Activated naive CD8-positive, alpha-beta T cell treated with anti-CD3 and anti-CD28 coated beads for 36 hours (primary cell): ENCODE results near the gene SDHB. TPM values are rescaled to one million over a fixed set of nuclear protein-coding genes. Genes with fewer than 3 reads are reported as not detected.

Experiments used
- DNase-seq: peaks from one replicate; pipeline ENCODE4 v3.0.0; 2021
- H3K27ac Mint-ChIP-seq: one replicate; pipeline ENCODE4 v1.8.0; 2022; ENCODE audit warnings: mild to moderate bottlenecking, moderate library complexity, mixed read lengths
- H3K27me3 Mint-ChIP-seq: one replicate; pipeline ENCODE4 v1.8.0; 2022; ENCODE audit warnings: mild to moderate bottlenecking, mixed read lengths
- H3K36me3 Mint-ChIP-seq: one replicate; pipeline ENCODE4 v1.8.0; 2021; ENCODE audit warnings: mild to moderate bottlenecking, mixed read lengths
- H3K4me1 Mint-ChIP-seq: one replicate; pipeline ENCODE4 v1.8.0; 2021; ENCODE audit warnings: mixed read lengths
- H3K4me3 Mint-ChIP-seq: one replicate; pipeline ENCODE4 v1.8.0; 2022; ENCODE audit warnings: mild to moderate bottlenecking, moderate library complexity, mixed read lengths
- H3K9me3 Mint-ChIP-seq: one replicate; pipeline ENCODE4 v1.8.0; 2022; ENCODE audit warnings: mixed read lengths
- total RNA-seq, 2 experiments: library from RNA; stranded (reverse); gene quantifications; one replicate each; pipeline ENCODE4 v1.2.3, GENCODE V29; 2021

SDHB gene
- total RNA-seq, 2 experiments from 2014 or later, result 144 to 171 TPM

DNA sequence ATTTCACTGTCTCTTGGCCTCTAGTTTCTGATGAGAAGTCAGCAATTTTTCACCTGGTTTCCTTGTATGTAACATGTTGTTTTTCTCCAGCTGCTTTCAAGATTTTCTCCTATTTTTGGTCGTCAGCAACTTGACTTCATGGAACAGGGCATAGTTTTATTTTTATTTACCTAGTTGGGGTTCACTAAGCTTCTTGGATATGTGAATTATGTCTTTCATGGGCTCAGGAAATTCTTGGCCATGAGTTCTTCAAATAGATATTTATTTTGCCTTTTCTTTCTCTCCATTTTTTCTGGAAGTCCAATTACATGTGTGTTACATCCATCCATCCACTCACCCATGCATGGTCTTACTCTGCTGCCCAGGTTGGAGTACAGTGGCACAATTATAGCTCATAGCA lies 13.7 kb downstream of the SDHB start:
- H3K27ac Mint-ChIP-seq, result peak overlapping the region; percentile 21
- peaks cover 7% of the 10 kb centered on the region for H3K4me1 Mint-ChIP-seq
- H3K36me3 Mint-ChIP-seq, result peaks cover 9% of the 10 kb centered on the region

GRCh38 chr1:17039522-17039921 lies 14.3 kb downstream of the SDHB start:
- H3K4me1 Mint-ChIP-seq, result peaks cover 7% of the 10 kb centered on the region

More for the DNA sequence above, 13.7 kb downstream of the SDHB start:
- Mint-ChIP-seq H3K9me3 (no peaks in the 10 kb centered on the region), H3K27me3 (no peaks in the 10 kb centered on the region), H3K4me3 (no peak overlapping the region)
- no peak for DNase-seq

GRCh38 chr1:17033481-17033880 lies 20.4 kb downstream of the SDHB start:
- no peak for DNase-seq
- Mint-ChIP-seq H3K4me3 (no peak overlapping the region), H3K27ac (no peak overlapping the region), H3K27me3 (no peaks in the 10 kb centered on the region), H3K36me3 (peaks cover 2% of the 10 kb centered on the region), H3K9me3 (no peaks in the 10 kb centered on the region), H3K4me1 (peaks cover 5% of the 10 kb centered on the region)

More at GRCh38 chr1:17039522-17039921, 14.3 kb downstream of the SDHB start:
- Mint-ChIP-seq H3K27me3 (no peaks in the 10 kb centered on the region), H3K4me3 (no peak overlapping the region), H3K9me3 (no peaks in the 10 kb centered on the region), H3K36me3 (peaks cover 9% of the 10 kb centered on the region), H3K27ac (no peak overlapping the region)
- no peak for DNase-seq

DNA sequence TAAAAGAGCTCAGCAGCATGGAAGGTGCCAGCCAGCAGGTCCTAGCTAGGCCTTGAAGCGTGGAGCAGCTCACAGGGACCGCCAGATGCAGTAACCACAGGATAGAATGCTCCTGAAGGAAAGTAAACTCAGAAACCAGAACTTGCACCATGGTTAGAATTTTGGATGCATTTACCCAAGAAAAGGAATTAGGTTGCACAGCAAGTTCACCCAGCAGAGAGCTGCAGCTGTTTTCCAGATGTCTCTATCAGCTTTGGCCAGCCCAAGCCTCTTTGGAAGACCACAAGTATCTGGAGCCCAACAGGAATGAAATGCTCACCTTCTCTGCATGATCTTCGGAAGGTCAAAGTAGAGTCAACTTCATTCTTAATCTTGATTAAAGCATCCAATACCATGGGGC lies 21.1 kb downstream of the SDHB start:
- no peaks in the 10 kb centered on the region for H3K9me3 Mint-ChIP-seq
- DNase-seq, result no peak
- H3K27ac Mint-ChIP-seq, result peak overlapping the region; percentile 57
- no peaks in the 10 kb centered on the region for H3K27me3 Mint-ChIP-seq
- H3K4me3 Mint-ChIP-seq, result no peak overlapping the region
- H3K4me1 Mint-ChIP-seq, result no peaks in the 10 kb centered on the region
- no peaks in the 10 kb centered on the region for H3K36me3 Mint-ChIP-seq

DNA sequence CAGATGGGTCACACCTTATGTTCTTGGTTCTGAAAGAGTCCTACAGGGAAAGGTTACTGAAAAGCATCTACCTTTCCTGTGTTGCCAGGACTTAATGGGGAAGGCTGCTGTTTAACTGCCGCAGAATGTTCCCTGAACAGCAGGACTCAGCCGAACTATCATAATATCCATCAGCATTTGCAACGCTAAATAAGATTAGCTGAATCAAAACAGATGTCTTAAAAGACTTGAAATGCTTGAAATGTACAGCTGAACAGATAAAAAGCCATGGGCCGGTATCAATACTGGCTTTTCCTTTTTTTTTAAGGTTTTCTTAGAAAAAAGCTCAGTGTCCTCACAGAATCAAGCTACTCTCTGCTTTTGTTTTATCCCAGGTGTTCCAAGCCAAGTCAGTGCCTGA lies 22.4 kb downstream of the SDHB start:
- H3K36me3 Mint-ChIP-seq, result no peaks in the 10 kb centered on the region
- H3K27me3 Mint-ChIP-seq, result no peaks in the 10 kb centered on the region
- no peaks in the 10 kb centered on the region for H3K4me1 Mint-ChIP-seq
- no peak overlapping the region for H3K4me3 Mint-ChIP-seq
- H3K9me3 Mint-ChIP-seq, result no peaks in the 10 kb centered on the region
- no peak overlapping the region for H3K27ac Mint-ChIP-seq
- no peak for DNase-seq

DNA sequence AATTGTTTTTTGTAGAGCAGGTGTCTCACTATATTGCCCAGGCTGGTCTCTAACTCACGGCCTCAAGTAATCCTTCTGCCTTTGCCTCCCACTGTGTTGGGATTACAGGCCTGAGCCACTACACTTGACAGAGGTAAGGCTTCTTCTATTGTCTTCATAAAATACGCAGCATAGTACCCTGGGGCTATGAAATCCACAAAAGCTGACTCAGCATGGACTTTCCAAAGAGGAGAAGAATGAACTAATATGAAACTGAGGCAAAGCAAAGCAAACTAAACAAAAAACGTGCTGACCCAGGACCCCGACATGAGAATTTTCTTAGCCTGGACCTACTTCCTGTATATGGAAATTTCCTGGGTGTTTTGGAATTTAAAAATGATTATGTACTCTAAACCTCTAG lies 23.6 kb downstream of the SDHB start:
- no peaks in the 10 kb centered on the region for H3K36me3 Mint-ChIP-seq
- H3K4me1 Mint-ChIP-seq, result no peaks in the 10 kb centered on the region
- no peaks in the 10 kb centered on the region for H3K9me3 Mint-ChIP-seq
- DNase-seq, result no peak
- H3K4me3 Mint-ChIP-seq, result no peak overlapping the region
- H3K27me3 Mint-ChIP-seq, result no peaks in the 10 kb centered on the region
- no peak overlapping the region for H3K27ac Mint-ChIP-seq

- H3K27ac Mint-ChIP-seq, result no peak overlapping the region
- H3K27me3 Mint-ChIP-seq, result no peaks in the 10 kb centered on the region
- no peaks in the 10 kb centered on the region for H3K4me1 Mint-ChIP-seq
- H3K4me3 Mint-ChIP-seq, result no peak overlapping the region
- no peaks in the 10 kb centered on the region for H3K9me3 Mint-ChIP-seq
- no peak for DNase-seq
- no peaks in the 10 kb centered on the region for H3K36me3 Mint-ChIP-seq
Measured at GRCh38 chr1:17028662-17029188, 25.1 kb downstream of the SDHB start.

DNA sequence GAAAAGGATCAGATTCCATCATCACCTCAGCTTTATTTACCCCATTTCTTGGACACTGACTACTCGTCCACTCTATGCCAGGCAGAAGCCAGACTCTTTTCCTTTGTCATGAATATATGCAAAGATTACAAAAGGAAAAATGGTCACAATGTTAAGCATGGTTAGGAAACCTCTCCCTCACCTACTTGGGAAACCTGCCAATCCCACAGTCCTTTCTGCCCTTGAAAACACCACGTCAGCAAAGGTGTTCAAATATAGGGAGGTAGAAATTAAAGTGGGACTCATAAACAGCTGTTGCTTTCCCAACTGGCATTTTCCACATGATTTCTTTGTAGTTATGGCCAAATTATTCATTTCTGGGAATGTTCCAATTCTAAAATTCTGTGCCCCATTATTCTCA lies 25.9 kb downstream of the SDHB start:
- Mint-ChIP-seq H3K27ac (no peak overlapping the region), H3K4me3 (no peak overlapping the region), H3K27me3 (no peaks in the 10 kb centered on the region), H3K36me3 (no peaks in the 10 kb centered on the region), H3K9me3 (no peaks in the 10 kb centered on the region), H3K4me1 (no peaks in the 10 kb centered on the region)
- no peak for DNase-seq

GRCh38 chr1:17027403-17027802 lies 26.4 kb downstream of the SDHB start:
- no peaks in the 10 kb centered on the region for H3K27me3 Mint-ChIP-seq
- DNase-seq, result no peak
- H3K27ac Mint-ChIP-seq, result no peak overlapping the region
- H3K4me3 Mint-ChIP-seq, result no peak overlapping the region
- no peaks in the 10 kb centered on the region for H3K36me3 Mint-ChIP-seq
- no peaks in the 10 kb centered on the region for H3K4me1 Mint-ChIP-seq
- no peaks in the 10 kb centered on the region for H3K9me3 Mint-ChIP-seq

DNA sequence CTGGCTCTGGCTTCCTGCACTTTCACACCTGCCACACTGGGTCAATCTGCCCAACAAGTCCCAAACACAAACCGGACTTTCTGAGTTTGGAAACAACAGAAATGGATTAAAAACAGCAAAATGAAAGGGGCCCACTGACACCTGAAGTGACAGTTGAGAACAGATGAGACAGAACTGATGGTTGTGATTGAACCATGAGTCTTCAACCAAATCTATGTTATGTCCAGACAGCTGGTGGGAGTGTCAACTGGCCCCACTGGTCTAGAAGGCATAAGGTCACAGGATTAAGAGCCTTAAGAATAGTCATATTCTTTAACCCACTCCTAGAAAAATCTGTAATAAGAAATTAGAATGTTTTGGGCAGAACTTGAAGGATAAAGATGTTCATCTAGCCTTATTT lies 29.1 kb downstream of the SDHB start:
- no peaks in the 10 kb centered on the region for H3K4me1 Mint-ChIP-seq
- no peak for DNase-seq
- peaks cover 2% of the 10 kb centered on the region for H3K36me3 Mint-ChIP-seq
- H3K4me3 Mint-ChIP-seq, result no peak overlapping the region
- no peaks in the 10 kb centered on the region for H3K27me3 Mint-ChIP-seq
- H3K27ac Mint-ChIP-seq, result no peak overlapping the region
- no peaks in the 10 kb centered on the region for H3K9me3 Mint-ChIP-seq

GRCh38 chr1:17023573-17023972 lies 30.3 kb downstream of the SDHB start:
- H3K9me3 Mint-ChIP-seq, result no peaks in the 10 kb centered on the region
- DNase-seq, result no peak
- H3K4me1 Mint-ChIP-seq, result peaks cover 8% of the 10 kb centered on the region
- H3K27ac Mint-ChIP-seq, result no peak overlapping the region
- H3K27me3 Mint-ChIP-seq, result no peaks in the 10 kb centered on the region
- H3K4me3 Mint-ChIP-seq, result no peak overlapping the region
- peaks cover 9% of the 10 kb centered on the region for H3K36me3 Mint-ChIP-seq

DNA sequence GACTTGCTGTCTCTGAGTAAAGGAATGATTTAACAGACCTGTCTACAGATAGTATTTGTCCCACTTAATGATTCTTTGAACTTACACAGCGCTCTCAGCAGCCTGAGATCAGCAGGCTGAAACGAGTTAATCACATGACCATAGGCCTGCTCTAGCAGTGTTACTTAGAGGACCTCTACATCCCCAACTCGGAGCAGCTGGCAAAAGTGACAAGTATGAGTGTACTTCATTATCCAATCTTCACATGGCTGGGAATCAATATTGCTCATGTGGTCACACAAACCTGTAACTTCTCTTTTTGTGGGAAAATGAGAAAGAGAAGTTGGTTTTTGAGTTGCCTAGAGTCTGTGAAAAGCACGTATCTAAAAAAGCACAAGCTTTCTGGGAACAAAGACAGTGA lies 30.7 kb downstream of the SDHB start:
- no peak overlapping the region for H3K27ac Mint-ChIP-seq

DNA sequence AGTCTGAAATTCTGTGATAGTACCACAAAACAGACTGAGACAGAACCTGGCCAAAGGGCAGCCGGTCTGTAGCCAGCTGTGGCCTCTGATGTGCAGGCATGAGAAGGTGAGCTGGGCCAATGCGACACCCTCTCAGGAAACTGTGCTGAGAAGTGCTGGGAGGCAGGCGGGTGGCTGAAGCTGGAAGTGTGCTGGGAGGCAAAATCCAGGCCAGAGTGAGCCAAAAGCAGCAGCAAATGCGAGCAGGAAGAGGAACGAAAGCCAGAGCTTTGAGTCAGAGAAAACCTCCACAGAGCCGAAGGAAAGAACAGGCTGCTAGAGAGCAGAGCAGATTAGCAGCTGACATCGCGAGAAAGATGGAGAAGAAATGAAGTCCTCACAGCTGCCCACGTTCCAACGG lies 31.9 kb downstream of the SDHB start:
- peaks cover 8% of the 10 kb centered on the region for H3K4me1 Mint-ChIP-seq
- H3K9me3 Mint-ChIP-seq, result no peaks in the 10 kb centered on the region
- H3K36me3 Mint-ChIP-seq, result peaks cover 9% of the 10 kb centered on the region
- no peaks in the 10 kb centered on the region for H3K27me3 Mint-ChIP-seq
- no peak for DNase-seq
- H3K4me3 Mint-ChIP-seq, result no peak overlapping the region
- H3K27ac Mint-ChIP-seq, result no peak overlapping the region

More for the DNA sequence above, 30.7 kb downstream of the SDHB start:
- Mint-ChIP-seq H3K27me3 (no peaks in the 10 kb centered on the region), H3K4me1 (peaks cover 8% of the 10 kb centered on the region), H3K4me3 (no peak overlapping the region), H3K9me3 (no peaks in the 10 kb centered on the region), H3K36me3 (peaks cover 9% of the 10 kb centered on the region)
- DNase-seq, result no peak

DNA sequence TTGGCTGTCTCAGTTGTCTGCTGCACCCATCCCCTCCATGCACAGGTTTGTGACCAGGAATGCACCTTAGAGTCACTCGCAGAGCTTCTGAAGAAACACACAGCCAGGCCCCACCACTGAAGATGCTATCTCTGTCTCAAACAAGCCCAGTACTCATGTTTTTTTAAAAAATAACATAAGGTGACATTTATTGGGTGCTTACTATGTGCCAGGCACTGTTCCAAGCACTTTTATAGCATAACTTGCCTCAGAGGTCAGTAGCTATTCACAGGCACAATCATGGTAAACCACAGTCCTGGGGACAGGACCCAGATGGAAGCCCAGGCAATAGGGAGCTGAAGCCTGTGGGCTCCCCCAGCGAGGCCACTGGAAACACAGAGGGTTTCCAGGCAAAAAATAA lies 33.3 kb downstream of the SDHB start:
- no peak for DNase-seq
- Mint-ChIP-seq H3K9me3 (no peaks in the 10 kb centered on the region), H3K4me3 (no peak overlapping the region), H3K4me1 (peaks cover 8% of the 10 kb centered on the region), H3K27me3 (no peaks in the 10 kb centered on the region), H3K27ac (peak overlapping the region; percentile 42), H3K36me3 (peaks cover 9% of the 10 kb centered on the region)

GRCh38 chr1:17018849-17019248 lies 35.0 kb downstream of the SDHB start:
- Mint-ChIP-seq H3K4me3 (no peak overlapping the region), H3K36me3 (peaks cover 9% of the 10 kb centered on the region), H3K4me1 (peaks cover 8% of the 10 kb centered on the region), H3K27me3 (no peaks in the 10 kb centered on the region), H3K9me3 (no peaks in the 10 kb centered on the region), H3K27ac (peak overlapping the region; percentile 73)
- no peak for DNase-seq

GRCh38 chr1:17017435-17017834 lies 36.4 kb downstream of the SDHB start:
- no peaks in the 10 kb centered on the region for H3K9me3 Mint-ChIP-seq
- DNase-seq, result no peak
- peaks cover 8% of the 10 kb centered on the region for H3K4me1 Mint-ChIP-seq
- H3K27ac Mint-ChIP-seq, result no peak overlapping the region
- no peaks in the 10 kb centered on the region for H3K27me3 Mint-ChIP-seq
- H3K4me3 Mint-ChIP-seq, result no peak overlapping the region
- peaks cover 9% of the 10 kb centered on the region for H3K36me3 Mint-ChIP-seq

DNA sequence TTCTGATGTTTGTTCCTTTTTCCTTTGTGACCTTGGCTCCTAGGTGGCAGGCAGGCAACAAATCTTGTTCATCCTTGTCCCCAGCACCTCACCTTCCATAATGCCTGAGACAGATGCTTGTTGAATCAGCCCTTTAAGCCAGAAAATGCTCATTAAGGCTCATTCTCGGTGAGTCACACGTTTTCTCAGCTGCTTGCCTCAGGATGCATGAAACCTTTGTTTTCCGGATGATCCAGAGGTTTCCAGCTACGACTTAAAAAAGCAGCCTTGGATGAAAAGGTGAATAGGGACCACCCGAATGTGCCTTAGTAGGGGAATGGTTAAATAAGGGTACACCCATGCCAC lies 37.5 kb downstream of the SDHB start:
- Mint-ChIP-seq H3K27ac (no peak overlapping the region), H3K9me3 (no peaks in the 10 kb centered on the region), H3K36me3 (peaks cover 9% of the 10 kb centered on the region), H3K4me3 (no peak overlapping the region), H3K4me1 (peaks cover 12% of the 10 kb centered on the region), H3K27me3 (no peaks in the 10 kb centered on the region)
- no peak for DNase-seq
